Large intestine (tissue), 3 donors: Measurements from ENCODE around the gene TC2N. TPM values are rescaled to one million over a fixed set of nuclear protein-coding genes. Genes with fewer than 3 reads are reported as not detected.
"Not testable (repeated sequence)": the region's sequence is repeated elsewhere in the genome, so short reads cannot be mapped to it uniquely, and the experiment has no call there.

ENCODE experiments used
- DNase-seq, 2 donors: peaks; one replicate each; pipeline versions ENCODE4 v3.0.0 to v3.0.0-alpha.2; 2013
- H3K27ac ChIP-seq: one replicate; pipeline ENCODE4 v1.5.1; 2013; ENCODE audit warnings: low read length
- H3K27me3 ChIP-seq: 2 replicates; pipeline ENCODE4 v1.6.1; 2013; ENCODE audit warnings: low read length; ENCODE audit not compliant: control insufficient read depth, insufficient read depth
- H3K36me3 ChIP-seq: 2 replicates; pipeline ENCODE4 v1.6.1; 2013; ENCODE audit warnings: low read length; ENCODE audit not compliant: control insufficient read depth, insufficient read depth
- H3K4me1 ChIP-seq: one replicate; pipeline ENCODE4 v1.6.1; 2013; ENCODE audit warnings: low read length; ENCODE audit not compliant: control insufficient read depth, insufficient read depth
- H3K4me3 ChIP-seq: one replicate; pipeline ENCODE4 v1.5.1; 2013; ENCODE audit warnings: low read length
- H3K9me3 ChIP-seq: one replicate; pipeline ENCODE4 v1.6.1; 2013; ENCODE audit warnings: mild to moderate bottlenecking, low read depth, low read length, moderate library complexity; ENCODE audit not compliant: control insufficient read depth
- WGBS: methylation state at CpG from one replicate; pipeline ENCODE4 v1.1.5; 2013; ENCODE audit warnings: low lambda C conversion rate; ENCODE audit not compliant: insufficient coverage; 5-methylcytosine and 5-hydroxymethylcytosine counted together
- polyA plus RNA-seq: library from polyadenylated mRNA; unstranded; fragments of 120-200 nt; gene quantifications from one replicate; pipeline ENCODE4 v1.2.1, GENCODE V29; 2013

Gene TC2N
- polyA plus RNA-seq, 1 donor, result 24.6 TPM

DNA sequence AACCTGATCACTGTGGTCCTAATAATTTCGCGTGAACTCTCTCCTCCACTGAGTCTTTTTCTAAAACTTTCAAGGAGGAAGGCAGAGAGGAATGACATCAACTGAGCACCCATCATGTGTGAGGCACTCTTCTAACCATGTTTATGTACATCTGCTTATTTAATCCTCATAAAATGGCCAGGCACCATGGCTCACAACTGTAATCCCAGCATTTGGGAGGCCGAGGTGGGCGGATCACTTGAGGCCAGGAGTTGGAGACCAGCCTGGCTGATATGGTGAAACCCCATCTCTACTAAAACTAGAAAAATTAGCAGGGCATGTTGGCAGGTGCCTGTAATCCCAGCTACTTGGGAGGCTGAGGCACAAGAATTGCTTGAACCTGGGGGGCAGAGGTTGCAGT is 4.1 kb upstream of the TC2N start:
- not testable (repeated sequence) for H3K27ac ChIP-seq
- H3K4me1 ChIP-seq, result peaks cover 23% of the 10 kb centered on the region

DNA sequence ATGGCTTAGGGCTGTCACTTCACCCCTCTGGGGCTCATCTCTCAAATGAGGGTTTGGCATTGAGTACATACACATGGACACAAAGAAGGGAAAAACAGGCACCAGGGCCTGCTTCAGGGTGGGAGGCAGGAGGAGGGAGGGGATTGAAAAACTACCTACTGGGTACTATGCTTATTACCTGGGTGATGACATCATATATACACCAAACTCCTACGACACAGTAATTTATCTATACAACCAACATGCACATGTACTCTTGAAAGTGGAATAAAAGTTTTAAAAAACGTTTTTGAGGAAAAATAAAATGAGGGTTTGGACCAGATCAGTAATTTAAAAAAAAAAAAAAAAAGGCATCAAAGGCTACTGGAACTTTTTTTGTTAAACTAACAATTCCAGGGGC is 3.6 kb upstream of the TC2N start:
- no peaks in the 10 kb centered on the region for H3K9me3 ChIP-seq
- no peak overlapping the region for H3K27ac ChIP-seq
- no peaks in the 10 kb centered on the region for H3K27me3 ChIP-seq
- WGBS, result no CpG with 5 or more reads among the region's 2 CpGs
- no peak for DNase-seq
- peaks cover 20% of the 10 kb centered on the region for H3K4me1 ChIP-seq
- H3K36me3 ChIP-seq, result peaks cover 20% of the 10 kb centered on the region
- H3K4me3 ChIP-seq, result no peak overlapping the region

More for the DNA sequence above, 4.1 kb upstream of the TC2N start:
- WGBS, result no CpG with 5 or more reads among the region's 4 CpGs
- not testable (repeated sequence) for H3K4me3 ChIP-seq, DNase-seq, H3K9me3 ChIP-seq, H3K27me3 ChIP-seq
- peaks cover 20% of the 10 kb centered on the region for H3K36me3 ChIP-seq

DNA sequence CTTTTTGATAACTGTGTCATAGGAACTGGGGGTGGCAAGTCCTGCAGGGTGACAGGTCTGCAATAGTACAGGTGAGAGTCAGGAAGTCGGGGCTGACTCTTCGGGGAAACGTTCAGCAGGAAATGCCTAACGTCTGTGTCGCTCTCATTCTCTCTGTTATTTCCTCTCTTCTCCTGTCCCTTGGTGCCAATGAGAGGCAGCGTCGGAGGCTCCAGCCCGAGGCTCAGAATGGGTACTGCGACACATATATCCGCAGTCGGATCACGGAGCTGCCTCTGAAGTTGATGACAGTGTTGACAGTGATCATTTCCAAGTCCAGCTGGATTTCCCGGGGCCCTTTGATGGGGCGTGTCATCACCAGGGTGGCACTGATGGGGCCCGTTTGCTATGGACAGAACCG is 2.7 kb upstream of the TC2N start:
- Histone ChIP-seq H3K4me1 (peaks cover 14% of the 10 kb centered on the region), H3K36me3 (peaks cover 20% of the 10 kb centered on the region), H3K27me3 (no peaks in the 10 kb centered on the region), H3K9me3 (no peaks in the 10 kb centered on the region), H3K4me3 (no peak overlapping the region), H3K27ac (no peak overlapping the region)
- DNase-seq, result peak in 1 of 2 donors; percentile 34
- no CpG with 5 or more reads among the region's 16 CpGs for WGBS

DNA sequence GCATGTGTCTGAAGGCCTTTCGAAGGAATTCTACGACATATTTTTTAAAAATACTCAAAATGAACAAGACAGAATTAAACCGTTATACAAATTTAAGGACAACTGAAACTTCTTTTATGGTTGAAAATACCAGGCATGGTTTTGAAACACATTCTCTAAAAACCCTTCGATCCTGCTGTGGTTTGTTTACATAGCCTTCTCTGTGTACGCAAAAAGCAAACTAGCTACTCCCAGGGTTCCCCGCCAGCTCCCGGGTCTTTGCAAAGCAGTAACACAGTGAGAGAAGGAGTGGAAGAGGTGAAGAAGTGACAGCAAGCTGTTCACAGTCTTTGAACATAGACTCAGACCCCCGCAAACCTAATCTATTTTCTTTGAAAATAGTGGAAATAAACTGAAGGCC is 2.2 kb upstream of the TC2N start:
- Histone ChIP-seq H3K27me3 (no peaks in the 10 kb centered on the region), H3K4me1 (peaks cover 14% of the 10 kb centered on the region), H3K4me3 (no peak overlapping the region), H3K9me3 (no peaks in the 10 kb centered on the region), H3K27ac (no peak overlapping the region), H3K36me3 (peaks cover 17% of the 10 kb centered on the region)
- WGBS, result 94% methylated on average over 2 of the region's 8 CpGs
- DNase-seq, result no peak

DNA sequence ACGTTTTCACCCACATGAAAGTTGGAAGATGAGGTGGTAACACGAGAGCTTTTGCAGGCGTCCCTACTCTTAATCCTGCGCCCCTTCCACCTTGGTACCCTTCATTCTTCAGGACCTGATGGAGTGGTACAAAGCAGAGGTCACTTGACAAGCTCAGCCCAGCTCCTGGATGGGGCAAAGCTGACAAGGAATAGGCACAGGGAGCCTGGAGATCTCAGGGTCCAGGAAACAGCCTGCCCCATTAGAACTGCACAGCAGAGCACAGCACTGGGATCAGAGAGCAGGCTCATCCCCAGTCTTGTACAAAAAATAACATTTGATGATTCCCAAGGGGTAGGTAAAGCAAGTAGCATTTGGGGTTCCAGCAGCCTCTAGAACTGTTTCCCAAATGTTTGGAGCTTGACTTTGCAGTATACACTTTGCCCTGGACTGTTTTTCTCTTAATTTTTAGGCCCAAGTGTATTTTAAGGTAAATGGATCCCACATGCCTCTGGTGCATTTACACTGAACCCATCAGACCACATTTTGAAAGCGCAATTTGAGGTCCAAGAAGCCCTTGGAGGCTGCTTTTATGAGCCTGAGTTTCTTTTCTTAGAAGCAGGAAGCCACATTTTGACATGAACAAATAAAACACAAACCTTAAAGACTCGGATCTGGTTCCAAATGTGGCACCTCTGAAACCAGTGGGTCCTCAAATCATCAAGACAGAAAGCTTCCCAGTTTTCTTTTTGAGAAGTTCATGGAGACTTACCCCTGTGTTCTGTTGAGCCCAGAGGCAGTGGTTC is 633 bp downstream of the TC2N start:
- H3K9me3 ChIP-seq, result no peaks in the 10 kb centered on the region
- no peaks in the 10 kb centered on the region for H3K4me1 ChIP-seq
- no peaks in the 10 kb centered on the region for H3K27me3 ChIP-seq
- peaks cover 17% of the 10 kb centered on the region for H3K36me3 ChIP-seq
- no peak overlapping the region for H3K4me3 ChIP-seq
- no peak overlapping the region for H3K27ac ChIP-seq
- no peak for DNase-seq
- WGBS, result 100% methylated on average over 1 of the region's 6 CpGs

DNA sequence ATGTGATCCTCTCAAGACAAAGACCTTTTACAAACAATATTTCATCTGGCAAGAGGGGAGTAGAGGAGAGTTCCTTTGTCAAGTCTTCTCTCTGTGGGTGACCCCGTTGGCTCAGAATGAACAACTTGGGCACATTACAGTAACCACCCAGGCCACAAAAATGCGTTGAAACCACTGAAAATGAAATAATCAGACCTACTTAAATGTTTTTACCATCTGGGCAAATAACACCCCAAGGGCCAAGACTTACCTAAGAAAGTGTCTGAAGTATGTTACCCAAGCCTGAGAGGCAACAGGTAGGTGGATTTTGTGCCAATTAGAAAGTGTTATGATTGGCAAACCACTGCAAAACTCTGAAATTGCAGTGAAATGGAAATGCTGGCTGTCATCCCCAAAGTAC is 1.3 kb downstream of the TC2N start:
- Histone ChIP-seq H3K4me3 (no peak overlapping the region), H3K27ac (no peak overlapping the region)

DNA sequence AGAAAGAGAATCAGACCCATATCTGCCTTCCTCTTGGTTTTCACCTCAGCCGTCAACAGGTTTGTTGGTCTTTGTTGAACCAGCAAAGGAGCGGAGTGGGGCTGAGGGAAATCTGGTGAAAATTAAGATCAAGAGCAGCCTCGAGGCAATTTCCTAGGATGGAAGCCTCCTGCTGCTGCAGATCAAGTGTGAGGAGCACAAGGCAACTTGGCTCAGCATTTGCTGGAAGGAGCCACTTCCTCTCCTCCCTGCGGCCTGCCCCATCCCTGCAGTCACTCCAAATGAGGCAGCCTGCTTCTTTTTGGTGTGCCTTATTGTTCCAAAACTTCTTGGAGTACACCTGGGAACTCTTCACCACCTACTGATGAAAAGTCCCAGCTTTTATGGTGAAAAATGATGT is 4.9 kb downstream of the TC2N start:
- Histone ChIP-seq H3K4me3 (no peak overlapping the region), H3K27me3 (peaks cover 2% of the 10 kb centered on the region), H3K9me3 (no peaks in the 10 kb centered on the region), H3K27ac (no peak overlapping the region), H3K4me1 (no peaks in the 10 kb centered on the region), H3K36me3 (no peaks in the 10 kb centered on the region)
- no CpG with 5 or more reads among the region's 4 CpGs for WGBS
- no peak for DNase-seq

More for the DNA sequence above, 1.3 kb downstream of the TC2N start:
- no peaks in the 10 kb centered on the region for H3K4me1 ChIP-seq
- DNase-seq, result no peak
- H3K27me3 ChIP-seq, result no peaks in the 10 kb centered on the region
- no CpG with 5 or more reads among the region's 2 CpGs for WGBS
- no peaks in the 10 kb centered on the region for H3K9me3 ChIP-seq
- H3K36me3 ChIP-seq, result peaks cover 17% of the 10 kb centered on the region

DNA sequence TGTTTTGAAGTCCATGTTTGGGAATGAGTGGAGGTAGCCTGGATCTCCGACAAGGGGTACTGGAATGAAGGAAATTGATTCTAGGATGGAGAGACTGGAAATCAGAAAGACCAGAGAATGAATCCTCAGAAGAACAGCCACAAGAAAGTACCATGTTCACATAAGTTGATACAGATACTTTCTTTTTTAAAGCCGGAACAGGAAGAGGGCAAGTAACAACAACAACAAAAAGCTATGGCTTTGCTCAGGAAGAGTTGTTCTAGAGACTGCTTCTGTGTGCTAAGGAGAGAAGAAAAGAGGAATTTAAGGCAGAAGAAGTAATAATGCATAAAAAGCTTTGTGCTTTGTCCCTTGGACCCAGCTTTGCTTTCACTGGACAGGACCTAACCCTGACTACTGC is 6.2 kb downstream of the TC2N start:
- Histone ChIP-seq H3K9me3 (no peaks in the 10 kb centered on the region), H3K36me3 (no peaks in the 10 kb centered on the region), H3K27me3 (peaks cover 2% of the 10 kb centered on the region), H3K4me1 (no peaks in the 10 kb centered on the region), H3K27ac (no peak overlapping the region), H3K4me3 (no peak overlapping the region)
- no peak for DNase-seq
- 100% methylated on average over 1 of the region's 2 CpGs for WGBS

DNA sequence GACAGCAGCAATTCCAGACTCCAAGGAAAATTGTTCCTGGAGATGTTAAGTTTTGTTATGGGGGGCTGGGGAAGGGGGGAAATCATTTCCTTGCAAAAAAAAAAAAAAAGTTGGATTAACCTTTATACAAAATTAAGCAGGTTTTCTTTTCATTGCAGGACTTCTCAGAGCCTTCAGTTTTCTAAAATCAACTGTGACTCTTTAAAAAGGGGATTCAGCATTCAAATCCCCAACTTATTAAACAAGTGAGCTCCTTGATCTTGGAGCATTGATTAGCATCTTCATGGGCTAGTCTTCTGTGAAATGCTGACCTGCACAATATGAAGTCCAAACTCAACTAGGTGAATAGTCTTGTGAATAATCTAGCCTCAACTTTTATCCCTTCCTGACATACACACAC is 7.1 kb downstream of the TC2N start:
- Histone ChIP-seq H3K27me3 (peaks cover 2% of the 10 kb centered on the region), H3K27ac (no peak overlapping the region), H3K9me3 (no peaks in the 10 kb centered on the region), H3K36me3 (no peaks in the 10 kb centered on the region), H3K4me3 (no peak overlapping the region), H3K4me1 (no peaks in the 10 kb centered on the region)
- DNase-seq, result no peak

DNA sequence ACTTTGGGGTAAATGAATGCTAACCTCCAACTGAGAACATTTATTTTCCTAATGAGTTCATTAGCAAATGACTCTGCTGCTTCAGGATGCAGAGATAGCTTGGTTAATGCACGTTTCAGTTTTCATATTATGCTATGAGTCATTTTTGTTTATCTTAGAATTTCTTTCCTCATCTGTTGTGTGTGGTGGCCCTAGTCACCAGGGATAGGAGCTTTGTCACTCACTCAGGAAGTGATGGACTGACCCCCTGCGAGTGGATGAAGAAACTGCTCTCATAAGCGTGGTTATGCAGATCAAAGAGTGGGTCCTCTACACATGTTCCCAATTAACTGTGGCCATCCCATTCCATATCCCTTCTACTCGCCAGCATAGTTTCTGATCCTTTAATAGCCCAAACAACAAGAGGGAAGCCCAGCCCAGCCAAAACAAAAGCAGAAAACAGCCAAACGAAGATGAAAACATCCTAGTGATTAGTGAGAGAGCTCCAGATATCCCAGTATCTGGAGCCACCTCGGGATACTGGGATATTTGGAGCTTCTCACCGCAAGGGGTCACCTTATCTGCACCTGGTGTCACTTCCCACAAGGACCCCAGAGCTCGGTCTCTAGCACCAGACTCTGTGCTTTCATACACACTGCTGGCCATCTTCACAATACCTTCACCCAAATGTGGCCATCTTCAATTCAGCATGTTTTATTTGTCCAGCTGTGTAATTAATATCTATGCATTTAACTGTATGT is 8.6 kb downstream of the TC2N start:
- no peak overlapping the region for H3K27ac ChIP-seq
- peaks cover 6% of the 10 kb centered on the region for H3K27me3 ChIP-seq
- H3K9me3 ChIP-seq, result no peaks in the 10 kb centered on the region
- H3K36me3 ChIP-seq, result no peaks in the 10 kb centered on the region
- H3K4me1 ChIP-seq, result no peaks in the 10 kb centered on the region
- WGBS, result no CpG with 5 or more reads among the region's 8 CpGs
- peak in 1 of 2 donors; percentile 17 for DNase-seq
- no peak overlapping the region for H3K4me3 ChIP-seq
